Upper lobe of left lung (tissue), 4 donors: ENCODE data around the gene CNR2.

Experiments used
- EP300 ChIP-seq, 4 donors: sonication (generic); formaldehyde crosslinking; IDR thresholded peaks; one replicate each; pipeline ENCODE4 v1.5.1; 2017; ENCODE audit warnings: antibody characterized with exemption in 4 of 4, control low read depth in 2 of 4
- POLR2A ChIP-seq, 4 donors: fragments of 450-650 bp; IDR thresholded peaks; one replicate each; pipeline ENCODE4 v1.5.1; 2016 to 2017; ENCODE audit warnings: antibody characterized with exemption in 4 of 4, mild to moderate bottlenecking in 2 of 4
- TF ChIP-seq, protein P1 (sequence below), 6 experiments: fragments of 450-650 bp in 4 of 6; fragments of 200-600 bp in 2 of 6; sonication (generic) in 2 of 6; IDR thresholded peaks; one replicate each; pipeline ENCODE4 v1.5.1; 2016 to 2019; ENCODE audit warnings: antibody characterized with exemption in 6 of 6

DNA sequence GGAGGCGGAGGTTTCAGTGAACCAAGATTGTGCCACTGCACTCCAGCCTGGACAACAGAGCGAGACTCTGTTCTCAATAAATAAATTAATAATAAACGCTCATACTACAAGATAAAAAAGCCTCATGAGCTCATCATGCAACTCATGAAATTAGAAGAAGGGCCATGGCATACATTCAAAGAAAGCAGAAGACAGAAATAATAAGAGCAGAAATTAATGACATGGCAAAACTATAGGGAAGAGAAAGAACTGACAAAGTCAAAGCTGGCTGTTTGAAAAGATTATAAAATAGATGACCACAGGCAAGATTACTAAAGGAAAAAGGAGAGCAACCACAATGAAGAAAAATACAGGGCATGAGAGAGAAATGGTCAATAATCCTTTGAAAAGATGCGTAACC, 30.4 kb downstream of the CNR2 start:
- TF ChIP-seq, protein P1, sequence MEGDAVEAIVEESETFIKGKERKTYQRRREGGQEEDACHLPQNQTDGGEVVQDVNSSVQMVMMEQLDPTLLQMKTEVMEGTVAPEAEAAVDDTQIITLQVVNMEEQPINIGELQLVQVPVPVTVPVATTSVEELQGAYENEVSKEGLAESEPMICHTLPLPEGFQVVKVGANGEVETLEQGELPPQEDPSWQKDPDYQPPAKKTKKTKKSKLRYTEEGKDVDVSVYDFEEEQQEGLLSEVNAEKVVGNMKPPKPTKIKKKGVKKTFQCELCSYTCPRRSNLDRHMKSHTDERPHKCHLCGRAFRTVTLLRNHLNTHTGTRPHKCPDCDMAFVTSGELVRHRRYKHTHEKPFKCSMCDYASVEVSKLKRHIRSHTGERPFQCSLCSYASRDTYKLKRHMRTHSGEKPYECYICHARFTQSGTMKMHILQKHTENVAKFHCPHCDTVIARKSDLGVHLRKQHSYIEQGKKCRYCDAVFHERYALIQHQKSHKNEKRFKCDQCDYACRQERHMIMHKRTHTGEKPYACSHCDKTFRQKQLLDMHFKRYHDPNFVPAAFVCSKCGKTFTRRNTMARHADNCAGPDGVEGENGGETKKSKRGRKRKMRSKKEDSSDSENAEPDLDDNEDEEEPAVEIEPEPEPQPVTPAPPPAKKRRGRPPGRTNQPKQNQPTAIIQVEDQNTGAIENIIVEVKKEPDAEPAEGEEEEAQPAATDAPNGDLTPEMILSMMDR (IDR thresholded peaks at IDR 0.05) = no peak
- TF ChIP-seq POLR2A (IDR thresholded peaks at IDR 0.05) (no peak), EP300 (IDR thresholded peaks at IDR 0.05) (no peak)
